Loucy (cell line): ENCODE measurements around the gene FAM124A.

Source experiments
- H2AFZ ChIP-seq: fragments of 200-600 bp; sonication (generic); 2 replicates; pipeline ENCODE4 v1.6.0; 2016; ENCODE audit warnings: antibody characterized with exemption, mild to moderate bottlenecking, low read length, moderate library complexity
- H3F3A ChIP-seq: fragments of 200-600 bp; 2 replicates; pipeline ENCODE4 v1.6.0; 2016; ENCODE audit warnings: antibody characterized with exemption, low read depth, mild to moderate bottlenecking
- H3K27me3 ChIP-seq: fragments of 200-600 bp; sonication (generic); 2 replicates; pipeline ENCODE4 v1.6.1; 2014; ENCODE audit warnings: low read length, mild to moderate bottlenecking; ENCODE audit not compliant: insufficient read depth, poor library complexity, severe bottlenecking
- H3K36me3 ChIP-seq: fragments of 200-600 bp; sonication (generic); 2 replicates; pipeline ENCODE4 v1.6.1; 2016; ENCODE audit warnings: low read length; ENCODE audit not compliant: insufficient read depth
- H3K4me1 ChIP-seq: fragments of 200-600 bp; sonication (generic); 2 replicates; pipeline ENCODE4 v1.5.1; 2014; ENCODE audit warnings: low read length, mild to moderate bottlenecking; ENCODE audit not compliant: insufficient read depth, poor library complexity, severe bottlenecking
- H3K4me2 ChIP-seq: fragments of 200-600 bp; sonication (generic); 2 replicates; pipeline ENCODE4 v1.6.0; 2014; ENCODE audit warnings: antibody characterized with exemption, low read length, low read depth, mild to moderate bottlenecking; ENCODE audit not compliant: poor library complexity, severe bottlenecking
- H3K4me3 ChIP-seq: fragments of 200-600 bp; sonication (generic); 2 replicates; pipeline ENCODE4 v1.5.1; 2014; ENCODE audit warnings: low read length, mild to moderate bottlenecking, mixed read lengths; ENCODE audit not compliant: poor library complexity, severe bottlenecking
- H3K79me2 ChIP-seq: fragments of 200-600 bp; sonication (generic); 2 replicates; pipeline ENCODE4 v1.6.1; 2014; ENCODE audit warnings: low read length; ENCODE audit not compliant: insufficient read depth
- H3K9ac ChIP-seq: fragments of 200-600 bp; sonication (generic); 2 replicates; pipeline ENCODE4 v1.6.0; 2014; ENCODE audit warnings: mild to moderate bottlenecking, low read depth, low read length, moderate library complexity; ENCODE audit not compliant: poor library complexity, severe bottlenecking
- H3K9me2 ChIP-seq: fragments of 200-600 bp; sonication (generic); replicated peaks from 2 replicates; pipeline ENCODE4 v1.6.1; 2016; ENCODE audit warnings: low read depth, low read length, mixed read lengths
- H3K9me3 ChIP-seq: fragments of 200-600 bp; sonication (generic); 2 replicates; pipeline ENCODE4 v1.6.1; 2014; ENCODE audit warnings: mild to moderate bottlenecking, antibody characterized with exemption, low read length, low read depth; ENCODE audit not compliant: insufficient read depth
- H4K20me1 ChIP-seq: fragments of 200-600 bp; sonication (generic); 2 replicates; pipeline ENCODE4 v1.6.0; 2014; ENCODE audit warnings: antibody characterized with exemption, low read length, mild to moderate bottlenecking; ENCODE audit not compliant: insufficient read depth, poor library complexity, severe bottlenecking
- EZH2phosphoT487 ChIP-seq: fragments of 200-600 bp; IDR thresholded peaks from 2 replicates; pipeline ENCODE4 v1.6.1; 2018; ENCODE audit warnings: antibody characterized with exemption, mild to moderate bottlenecking, moderate library complexity, borderline replicate concordance
- TF ChIP-seq, protein P1 (sequence below): fragments of 200-600 bp; sonication (generic); conservative IDR thresholded peaks from 2 replicates; pipeline ENCODE4 v1.5.1; 2014; ENCODE audit warnings: mild to moderate bottlenecking, antibody characterized with exemption, low read length

FAM124A gene

DNA sequence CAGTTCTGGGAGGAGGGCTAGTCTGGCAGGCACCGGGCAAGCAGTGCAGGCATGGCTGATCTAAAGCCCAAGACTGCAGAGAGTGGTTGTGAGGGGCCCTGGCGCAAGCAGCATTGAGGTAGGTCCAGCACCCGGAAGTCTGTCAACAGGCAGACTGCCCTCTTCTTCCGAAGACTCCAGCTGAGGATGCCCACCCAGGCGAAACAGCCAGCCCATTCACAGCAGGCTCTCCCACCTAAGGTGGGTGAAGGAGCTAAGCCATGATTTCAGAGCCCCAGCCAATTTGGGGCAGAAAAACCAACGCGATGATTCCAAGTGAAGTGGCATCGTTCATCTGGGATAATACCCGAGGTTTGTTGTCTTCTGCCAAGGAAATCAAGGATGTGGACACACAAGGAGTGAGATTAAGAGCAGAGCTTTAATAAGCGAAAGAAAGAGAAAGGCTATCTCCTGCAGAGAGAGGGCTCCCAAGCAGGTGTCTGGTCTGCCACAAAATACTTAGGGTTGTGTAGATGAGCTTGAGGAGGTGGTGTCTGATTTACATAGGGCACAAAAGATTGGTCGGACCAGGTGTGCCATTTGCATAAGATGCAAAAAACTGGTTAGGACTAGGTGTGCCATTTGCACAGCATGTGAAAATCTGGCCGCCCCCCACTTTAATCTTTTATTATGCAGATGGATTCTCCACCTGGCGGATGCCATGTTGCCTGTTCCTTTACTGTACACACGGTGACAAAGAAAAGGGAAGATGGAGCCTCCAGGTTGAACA, 22.6 kb downstream of the FAM124A start:
- Histone ChIP-seq H3K4me2 (no peak overlapping the region), H3K4me1 (no peaks in the 10 kb centered on the region), H3K9me3 (no peaks in the 10 kb centered on the region), H4K20me1 (no peaks in the 10 kb centered on the region), H3K27me3 (no peaks in the 10 kb centered on the region), H3K36me3 (no peaks in the 10 kb centered on the region), H3K9me2 (no peaks in the 10 kb centered on the region), H3K79me2 (no peaks in the 10 kb centered on the region), H3K9ac (no peak overlapping the region), H3F3A (no peaks in the 10 kb centered on the region), H3K4me3 (no peak overlapping the region), H2AFZ (no peak overlapping the region)
- no peak for TF ChIP-seq EZH2phosphoT487
- TF ChIP-seq, protein P1, sequence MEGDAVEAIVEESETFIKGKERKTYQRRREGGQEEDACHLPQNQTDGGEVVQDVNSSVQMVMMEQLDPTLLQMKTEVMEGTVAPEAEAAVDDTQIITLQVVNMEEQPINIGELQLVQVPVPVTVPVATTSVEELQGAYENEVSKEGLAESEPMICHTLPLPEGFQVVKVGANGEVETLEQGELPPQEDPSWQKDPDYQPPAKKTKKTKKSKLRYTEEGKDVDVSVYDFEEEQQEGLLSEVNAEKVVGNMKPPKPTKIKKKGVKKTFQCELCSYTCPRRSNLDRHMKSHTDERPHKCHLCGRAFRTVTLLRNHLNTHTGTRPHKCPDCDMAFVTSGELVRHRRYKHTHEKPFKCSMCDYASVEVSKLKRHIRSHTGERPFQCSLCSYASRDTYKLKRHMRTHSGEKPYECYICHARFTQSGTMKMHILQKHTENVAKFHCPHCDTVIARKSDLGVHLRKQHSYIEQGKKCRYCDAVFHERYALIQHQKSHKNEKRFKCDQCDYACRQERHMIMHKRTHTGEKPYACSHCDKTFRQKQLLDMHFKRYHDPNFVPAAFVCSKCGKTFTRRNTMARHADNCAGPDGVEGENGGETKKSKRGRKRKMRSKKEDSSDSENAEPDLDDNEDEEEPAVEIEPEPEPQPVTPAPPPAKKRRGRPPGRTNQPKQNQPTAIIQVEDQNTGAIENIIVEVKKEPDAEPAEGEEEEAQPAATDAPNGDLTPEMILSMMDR: no peak

DNA sequence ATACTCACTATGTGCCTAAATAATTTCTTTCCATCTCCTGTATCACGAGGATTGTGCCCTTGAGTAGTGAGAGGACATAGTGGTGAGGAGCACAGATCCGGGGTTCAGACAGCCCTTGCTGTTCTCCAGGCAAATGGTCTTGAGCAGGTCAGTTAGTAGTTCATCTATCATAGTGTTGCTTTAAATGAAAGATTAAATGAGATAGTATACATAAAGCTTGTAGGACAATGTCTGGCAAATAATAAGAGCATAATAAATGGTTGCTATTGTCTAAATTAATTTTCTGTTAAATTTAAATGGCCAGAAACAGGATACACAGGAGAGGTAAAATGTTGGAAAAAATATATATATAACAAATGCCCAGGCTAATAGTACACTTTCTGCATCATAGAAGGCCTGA, 23.4 kb downstream of the FAM124A start:
- Histone ChIP-seq H3K9ac (no peak overlapping the region), H3K4me1 (no peaks in the 10 kb centered on the region), H3K4me3 (no peak overlapping the region), H3F3A (no peaks in the 10 kb centered on the region), H4K20me1 (no peaks in the 10 kb centered on the region), H3K36me3 (no peaks in the 10 kb centered on the region), H3K9me3 (no peaks in the 10 kb centered on the region), H3K79me2 (no peaks in the 10 kb centered on the region), H3K27me3 (no peaks in the 10 kb centered on the region), H3K4me2 (no peak overlapping the region), H3K9me2 (no peaks in the 10 kb centered on the region), H2AFZ (no peak overlapping the region)
- no peak for TF ChIP-seq EZH2phosphoT487
- TF ChIP-seq, protein P1: no peak

DNA sequence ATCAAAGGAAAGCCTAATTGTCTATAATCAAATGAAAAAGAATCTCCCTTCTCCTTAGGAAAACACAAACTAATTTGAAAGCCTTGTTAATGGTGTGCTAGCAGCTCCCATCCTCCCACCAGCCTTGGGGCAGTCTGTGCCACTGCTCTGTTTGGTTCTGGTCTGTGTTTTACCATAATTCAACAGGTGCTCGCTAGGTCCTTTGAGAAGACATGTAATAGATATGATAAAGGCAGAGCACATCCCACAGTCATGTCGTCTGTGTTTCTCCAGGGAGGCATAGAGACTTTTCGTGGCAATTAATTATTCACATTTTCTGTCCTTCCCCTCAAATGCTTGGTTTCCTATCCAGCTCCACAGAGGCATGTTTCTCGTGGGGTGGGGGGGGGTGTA, 23.8 kb downstream of the FAM124A start:
- no peaks in the 10 kb centered on the region for H3K36me3 ChIP-seq
- H3F3A ChIP-seq: no peaks in the 10 kb centered on the region
- no peaks in the 10 kb centered on the region for H3K4me1 ChIP-seq
- no peaks in the 10 kb centered on the region for H3K9me3 ChIP-seq
- H4K20me1 ChIP-seq: no peaks in the 10 kb centered on the region
- no peak overlapping the region for H2AFZ ChIP-seq
- H3K27me3 ChIP-seq: no peaks in the 10 kb centered on the region
- H3K4me2 ChIP-seq: no peak overlapping the region
- TF ChIP-seq, protein P1: no peak
- TF ChIP-seq EZH2phosphoT487: no peak
- H3K79me2 ChIP-seq: no peaks in the 10 kb centered on the region
- H3K4me3 ChIP-seq: no peak overlapping the region
- H3K9ac ChIP-seq: no peak overlapping the region
- H3K9me2 ChIP-seq: no peaks in the 10 kb centered on the region
